GM03348 (cell line): ENCODE measurements around the gene L3MBTL4.
"Not testable (repeated sequence)": the region's sequence is repeated elsewhere in the genome, so short reads cannot be mapped to it uniquely, and the experiment has no call there.

ENCODE experiments used
- DNase-seq: peaks from one replicate; pipeline ENCODE4 v3.0.0; 2012; ENCODE audit warnings: low spot score

L3MBTL4 gene

GRCh38 chr18:6414723-6415417 lies at the start of gene L3MBTL4:
Gene L3MBTL4, minus strand, starts transcription at chr18:6414911. Its CDS starts 103,286 bp downstream, at chr18:6311625.
- DNase-seq: peak; percentile 23

DNA sequence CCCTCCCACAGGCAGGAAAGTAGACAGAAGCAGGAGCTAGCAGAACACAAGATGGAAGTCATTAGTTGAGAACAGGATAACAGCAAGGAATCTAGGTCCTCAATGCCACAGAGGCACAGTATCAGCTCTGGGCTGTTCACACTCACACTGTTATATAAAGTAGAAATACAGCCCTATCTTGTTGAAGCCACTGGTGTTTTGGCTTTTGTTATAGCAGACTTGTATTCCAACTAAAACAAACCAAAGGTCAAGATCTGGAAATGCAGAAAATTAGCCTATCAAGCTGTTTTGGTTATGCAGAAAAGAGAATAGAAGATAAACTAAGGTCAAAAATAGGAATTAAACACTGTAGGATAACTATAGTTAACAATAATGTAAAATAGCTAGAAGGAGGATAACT lies 37.5 kb upstream of the L3MBTL4 start:
- no peak for DNase-seq

- no peak for DNase-seq
Observed at GRCh38 chr18:6449213-6449612, 34.5 kb upstream of the L3MBTL4 start.

DNA sequence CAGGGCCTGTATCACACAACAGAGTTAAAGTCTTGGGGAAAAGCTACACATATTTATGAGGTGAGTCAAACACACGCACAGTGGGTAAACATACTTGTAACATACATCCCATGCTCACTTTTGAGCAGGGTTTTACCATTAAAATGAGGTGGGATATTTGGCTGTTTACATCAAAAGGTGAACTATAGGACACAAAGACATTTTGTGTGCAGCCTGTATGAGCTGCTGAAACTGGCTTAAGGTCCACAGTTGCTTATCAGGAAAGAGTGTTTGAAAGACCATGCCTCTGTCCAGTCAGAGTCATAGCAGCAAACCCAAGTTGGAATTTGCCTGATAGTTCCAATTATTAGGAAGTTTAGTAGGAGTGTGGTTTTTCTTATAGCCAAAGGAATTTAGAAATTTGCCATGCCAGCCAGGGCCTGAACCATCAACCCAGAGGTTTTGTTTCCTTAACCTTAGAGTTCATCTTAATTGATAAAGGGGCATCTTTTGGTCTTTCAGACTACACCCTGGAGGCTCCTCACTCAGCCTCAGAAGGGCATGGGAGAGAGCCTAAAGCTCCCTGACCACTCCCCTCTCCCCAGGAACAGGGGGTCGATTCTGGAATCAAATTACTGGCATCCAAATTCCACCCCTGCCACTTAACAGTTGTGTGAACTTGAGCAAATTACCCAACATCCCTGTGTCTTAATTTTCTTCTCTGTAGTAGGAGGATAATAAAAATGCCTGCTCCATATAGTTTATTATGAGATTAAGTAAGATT lies 29.9 kb upstream of the L3MBTL4 start:
- DNase-seq: no peak

- no peak for DNase-seq
Observed at GRCh38 chr18:6441200-6441599, 26.5 kb upstream of the L3MBTL4 start.

GRCh38 chr18:6437937-6438818 lies 23.5 kb upstream of the L3MBTL4 start:
- no peak for DNase-seq

GRCh38 chr18:6435731-6436130 lies 21.0 kb upstream of the L3MBTL4 start:
- no peak for DNase-seq

GRCh38 chr18:6434987-6435709 lies 20.4 kb upstream of the L3MBTL4 start:
- DNase-seq: no peak

DNA sequence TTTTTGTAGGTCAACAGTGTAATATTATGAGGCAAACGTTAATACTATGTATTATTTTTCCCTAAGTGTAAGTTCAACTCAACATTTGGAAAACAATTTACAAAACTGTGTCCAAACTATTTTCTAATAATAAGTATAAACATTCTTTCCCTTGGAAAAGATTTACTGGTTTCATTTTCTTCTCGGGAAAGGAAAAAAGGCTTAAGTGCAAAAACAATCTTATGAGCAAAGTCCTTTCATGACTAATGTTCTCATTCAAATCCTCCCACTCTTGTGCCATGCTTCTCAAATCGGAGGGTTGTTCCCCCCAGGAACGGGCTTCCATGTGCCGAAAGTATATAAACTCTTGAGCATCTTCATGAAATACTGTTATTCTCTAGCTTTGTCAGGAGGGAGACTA lies 19.8 kb upstream of the L3MBTL4 start:
- DNase-seq: no peak

DNA sequence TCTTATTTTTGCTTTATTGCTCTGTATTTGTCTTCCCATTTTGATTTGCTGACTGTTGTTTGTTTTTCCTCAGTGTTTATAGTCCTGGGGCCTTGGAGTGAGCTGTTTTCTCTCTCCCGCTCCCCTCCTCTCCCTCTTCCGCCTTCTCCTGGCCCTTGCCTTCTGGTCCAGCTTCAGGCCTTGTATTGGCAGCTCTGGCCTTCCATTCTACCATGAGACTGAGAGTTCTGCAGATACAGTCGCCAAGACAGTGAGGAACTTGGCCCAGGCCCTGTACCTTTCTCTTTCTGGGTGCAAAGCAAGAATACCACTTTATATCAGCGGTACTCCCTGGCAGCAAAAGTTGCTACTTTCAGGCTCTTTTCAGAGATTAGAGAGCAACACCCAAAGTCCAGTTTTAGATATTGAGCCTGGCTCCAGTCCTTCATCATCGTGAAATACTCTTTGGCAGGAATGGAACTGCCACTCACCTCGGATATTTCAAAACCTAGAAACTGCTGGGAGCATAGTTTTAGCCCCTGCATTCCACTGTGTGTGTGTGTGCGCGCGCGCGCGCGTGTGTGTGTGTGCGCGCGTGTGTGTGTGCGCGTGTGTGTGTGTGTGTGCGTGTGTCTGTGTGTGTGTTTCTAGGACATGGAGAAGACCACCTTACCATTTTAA lies 17.1 kb upstream of the L3MBTL4 start:
- DNase-seq: no peak

- no peak for DNase-seq
Observed at GRCh38 chr18:6428851-6429395, 14.2 kb upstream of the L3MBTL4 start.

GRCh38 chr18:6427286-6427685 lies 12.6 kb upstream of the L3MBTL4 start:
- no peak for DNase-seq

- DNase-seq: no peak
Observed at GRCh38 chr18:6423289-6423688, 8.6 kb upstream of the L3MBTL4 start.

GRCh38 chr18:6414118-6414722 lies 491 bp downstream of the L3MBTL4 start:
- DNase-seq: peak; percentile 66

- no peak for DNase-seq
Observed at GRCh38 chr18:6413579-6414117, 1.1 kb downstream of the L3MBTL4 start.

DNA sequence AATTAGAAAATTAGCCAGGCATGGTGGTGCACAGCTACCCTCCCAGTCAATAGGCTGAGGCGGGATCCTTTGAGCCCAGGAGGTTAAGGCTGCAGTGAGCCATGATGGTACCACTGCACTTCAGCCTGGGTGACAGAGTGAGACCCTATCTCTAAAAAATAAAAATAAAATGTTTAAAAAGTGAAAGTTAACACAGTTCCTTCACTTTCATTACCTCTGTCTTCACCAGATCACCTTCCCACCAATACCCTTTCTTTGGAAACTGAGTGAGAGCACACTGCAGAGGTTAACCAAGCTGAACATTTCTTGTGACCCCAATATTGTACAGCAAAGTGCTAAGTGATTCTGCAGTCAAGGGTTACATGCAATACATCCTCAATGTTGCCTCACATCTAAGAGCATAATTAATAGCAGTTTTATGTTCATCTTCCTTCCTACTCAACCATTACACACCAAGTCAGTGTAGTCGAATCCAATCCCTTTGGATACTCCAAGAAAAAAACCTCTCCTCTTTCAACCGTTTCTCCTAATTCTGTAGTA lies 1.7 kb downstream of the L3MBTL4 start:
- no peak for DNase-seq

GRCh38 chr18:6411382-6411781 lies 3.3 kb downstream of the L3MBTL4 start:
- DNase-seq: no peak

DNA sequence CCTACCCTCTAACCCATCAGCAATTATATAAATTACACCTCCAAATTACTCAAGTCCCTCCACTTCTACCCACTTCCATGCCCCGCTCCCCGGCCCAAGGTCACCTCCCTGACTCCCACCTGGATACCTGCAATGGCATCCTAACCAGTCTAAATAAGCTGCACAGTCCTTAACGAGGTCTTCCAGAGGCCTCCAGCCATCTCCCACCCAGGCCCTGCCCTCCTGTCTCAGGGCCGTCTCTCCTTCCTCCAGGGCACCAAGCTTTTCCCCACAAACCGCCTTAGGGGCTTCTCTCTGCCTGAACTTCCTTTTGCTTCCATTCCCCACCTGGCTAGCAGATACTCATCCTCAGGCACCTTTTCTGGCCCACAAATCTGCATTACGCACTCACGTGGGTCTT lies 4.8 kb downstream of the L3MBTL4 start:
- no peak for DNase-seq

- not testable (repeated sequence) for DNase-seq
Observed at GRCh38 chr18:6408543-6408942, 6.2 kb downstream of the L3MBTL4 start.

- DNase-seq: no peak
Observed at GRCh38 chr18:6406910-6407470, 7.7 kb downstream of the L3MBTL4 start.
